ENCODE data around the gene ARHGAP21.

Gene ARHGAP21

GRCh38 chr10:24571870-24572450 is 151.7 kb downstream of the ARHGAP21 start:
- Mint-ChIP-seq H3K4me3 (no peak overlapping the region), H3K9me3 (no peaks in the 10 kb centered on the region), H3K36me3 (ENCODE audit: insufficient read depth) (no peaks in the 10 kb centered on the region), H3K27me3 (peaks cover 83% of the 10 kb centered on the region), H3K4me1 (no peaks in the 10 kb centered on the region), H3K27ac (ENCODE audit: low read depth) (no peak overlapping the region)
- ATAC-seq (replicated peaks; ENCODE audit: extremely low read depth, poor library complexity, severe bottlenecking), result no peak
- no peak for DNase-seq (ENCODE audit: low spot score in 2 of 2)

GRCh38 chr10:24570658-24571426 is 152.8 kb downstream of the ARHGAP21 start:
- no peak for ATAC-seq (replicated peaks; ENCODE audit: extremely low read depth, poor library complexity, severe bottlenecking)
- DNase-seq (ENCODE audit: low spot score in 2 of 2), result no peak
- Mint-ChIP-seq H3K27ac (ENCODE audit: low read depth) (no peak overlapping the region), H3K9me3 (no peaks in the 10 kb centered on the region), H3K36me3 (ENCODE audit: insufficient read depth) (no peaks in the 10 kb centered on the region), H3K27me3 (peaks cover 84% of the 10 kb centered on the region), H3K4me3 (no peak overlapping the region), H3K4me1 (no peaks in the 10 kb centered on the region)

GRCh38 chr10:24569828-24570657 is 153.6 kb downstream of the ARHGAP21 start:
- Mint-ChIP-seq H3K27ac (ENCODE audit: low read depth) (no peak overlapping the region), H3K9me3 (no peaks in the 10 kb centered on the region), H3K36me3 (ENCODE audit: insufficient read depth) (no peaks in the 10 kb centered on the region), H3K4me3 (no peak overlapping the region), H3K4me1 (no peaks in the 10 kb centered on the region), H3K27me3 (peaks cover 81% of the 10 kb centered on the region)
- no peak for DNase-seq (ENCODE audit: low spot score in 2 of 2)
- no peak for ATAC-seq (replicated peaks; ENCODE audit: extremely low read depth, poor library complexity, severe bottlenecking)

GRCh38 chr10:24569330-24569796 is 154.3 kb downstream of the ARHGAP21 start:
- no peak for ATAC-seq (replicated peaks; ENCODE audit: extremely low read depth, poor library complexity, severe bottlenecking)

GRCh38 chr10:24568042-24568441 is 155.6 kb downstream of the ARHGAP21 start:
- H3K27me3 Mint-ChIP-seq, result peaks cover 65% of the 10 kb centered on the region
- H3K27ac Mint-ChIP-seq (ENCODE audit: low read depth), result no peak overlapping the region
- ATAC-seq (replicated peaks; ENCODE audit: extremely low read depth, poor library complexity, severe bottlenecking), result no peak
- no peak overlapping the region for H3K4me3 Mint-ChIP-seq
- no peak for DNase-seq (ENCODE audit: low spot score in 2 of 2)
- H3K9me3 Mint-ChIP-seq, result no peaks in the 10 kb centered on the region
- no peaks in the 10 kb centered on the region for H3K4me1 Mint-ChIP-seq
- H3K36me3 Mint-ChIP-seq (ENCODE audit: insufficient read depth), result no peaks in the 10 kb centered on the region

More at GRCh38 chr10:24569330-24569796, 154.3 kb downstream of the ARHGAP21 start:
- Mint-ChIP-seq H3K36me3 (ENCODE audit: insufficient read depth) (no peaks in the 10 kb centered on the region), H3K4me3 (no peak overlapping the region), H3K4me1 (no peaks in the 10 kb centered on the region), H3K9me3 (no peaks in the 10 kb centered on the region), H3K27ac (ENCODE audit: low read depth) (no peak overlapping the region), H3K27me3 (peaks cover 74% of the 10 kb centered on the region)
- DNase-seq (ENCODE audit: low spot score in 2 of 2), result no peak

- ATAC-seq (replicated peaks; ENCODE audit: extremely low read depth, poor library complexity, severe bottlenecking) (no peak), DNase-seq (ENCODE audit: low spot score in 2 of 2) (no peak)
- no peak overlapping the region for H3K4me3 Mint-ChIP-seq
- H3K4me1 Mint-ChIP-seq, result peaks cover 6% of the 10 kb centered on the region
- no peak overlapping the region for H3K27ac Mint-ChIP-seq (ENCODE audit: low read depth)
- no peaks in the 10 kb centered on the region for H3K9me3 Mint-ChIP-seq
- peaks cover 19% of the 10 kb centered on the region for H3K27me3 Mint-ChIP-seq
- H3K36me3 Mint-ChIP-seq (ENCODE audit: insufficient read depth), result no peaks in the 10 kb centered on the region
Measured at GRCh38 chr10:24561453-24561852, 162.2 kb downstream of the ARHGAP21 start.

- Mint-ChIP-seq H3K9me3 (no peaks in the 10 kb centered on the region), H3K27me3 (peaks cover 22% of the 10 kb centered on the region), H3K4me1 (peaks cover 6% of the 10 kb centered on the region), H3K27ac (ENCODE audit: low read depth) (no peak overlapping the region), H3K4me3 (no peak overlapping the region), H3K36me3 (ENCODE audit: insufficient read depth) (no peaks in the 10 kb centered on the region)
- DNase-seq (ENCODE audit: low spot score in 2 of 2) (no peak), ATAC-seq (replicated peaks; ENCODE audit: extremely low read depth, poor library complexity, severe bottlenecking) (no peak)
Measured at GRCh38 chr10:24556750-24557742, 166.6 kb downstream of the ARHGAP21 start.

- ATAC-seq (replicated peaks; ENCODE audit: extremely low read depth, poor library complexity, severe bottlenecking), result no peak
- no peak for DNase-seq (ENCODE audit: low spot score in 2 of 2)
- Mint-ChIP-seq H3K27me3 (peaks cover 22% of the 10 kb centered on the region), H3K4me1 (peaks cover 6% of the 10 kb centered on the region), H3K9me3 (no peaks in the 10 kb centered on the region), H3K36me3 (ENCODE audit: insufficient read depth) (no peaks in the 10 kb centered on the region), H3K4me3 (no peak overlapping the region), H3K27ac (ENCODE audit: low read depth) (no peak overlapping the region)
Measured at GRCh38 chr10:24556126-24556749, 167.4 kb downstream of the ARHGAP21 start.

GRCh38 chr10:24554036-24554435 is 169.7 kb downstream of the ARHGAP21 start:
- ATAC-seq (replicated peaks; ENCODE audit: extremely low read depth, poor library complexity, severe bottlenecking), result no peak
- Mint-ChIP-seq H3K27me3 (peaks cover 34% of the 10 kb centered on the region), H3K4me3 (no peak overlapping the region), H3K36me3 (ENCODE audit: insufficient read depth) (no peaks in the 10 kb centered on the region), H3K4me1 (peaks cover 6% of the 10 kb centered on the region), H3K27ac (ENCODE audit: low read depth) (no peak overlapping the region), H3K9me3 (no peaks in the 10 kb centered on the region)
- no peak for DNase-seq (ENCODE audit: low spot score in 2 of 2)

- H3K9me3 Mint-ChIP-seq, result no peaks in the 10 kb centered on the region
- no peak for DNase-seq (ENCODE audit: low spot score in 2 of 2)
- no peak for ATAC-seq (replicated peaks; ENCODE audit: extremely low read depth, poor library complexity, severe bottlenecking)
- peaks cover 6% of the 10 kb centered on the region for H3K4me1 Mint-ChIP-seq
- peaks cover 34% of the 10 kb centered on the region for H3K27me3 Mint-ChIP-seq
- H3K27ac Mint-ChIP-seq (ENCODE audit: low read depth), result no peak overlapping the region
- H3K4me3 Mint-ChIP-seq, result no peak overlapping the region
- no peaks in the 10 kb centered on the region for H3K36me3 Mint-ChIP-seq (ENCODE audit: insufficient read depth)
Measured at GRCh38 chr10:24553051-24553612, 170.6 kb downstream of the ARHGAP21 start.

- no peaks in the 10 kb centered on the region for H3K9me3 Mint-ChIP-seq
- no peaks in the 10 kb centered on the region for H3K36me3 Mint-ChIP-seq (ENCODE audit: insufficient read depth)
- H3K4me3 Mint-ChIP-seq, result no peak overlapping the region
- H3K4me1 Mint-ChIP-seq, result peaks cover 6% of the 10 kb centered on the region
- no peak overlapping the region for H3K27ac Mint-ChIP-seq (ENCODE audit: low read depth)
- DNase-seq (ENCODE audit: low spot score in 2 of 2), result no peak
- H3K27me3 Mint-ChIP-seq, result peaks cover 34% of the 10 kb centered on the region
- ATAC-seq (replicated peaks; ENCODE audit: extremely low read depth, poor library complexity, severe bottlenecking), result no peak
Measured at GRCh38 chr10:24552346-24553016, 171.2 kb downstream of the ARHGAP21 start.

Data from central memory CD8-positive, alpha-beta T cell (primary cell).